ENCODE results near the gene YWHAG.

YWHAG gene

GRCh38 chr7:76386691-76387260 is 28.0 kb upstream of the YWHAG start:
- Histone ChIP-seq H3K27ac (no peak overlapping the region), H3K9ac (ENCODE audit: insufficient read length) (no peak overlapping the region), H3K36me3 (ENCODE audit: insufficient read depth, low read length) (no peaks in the 10 kb centered on the region), H3K4me3 (no peak overlapping the region), H3K9me3 (ENCODE audit: low read depth, low read length) (no peaks in the 10 kb centered on the region)
- no peak for TF ChIP-seq POLR2AphosphoS5 (IDR thresholded peaks at IDR 0.05; ENCODE audit: borderline replicate concordance, low read depth, low read length)
- TF ChIP-seq FOXP2 (optimal IDR thresholded peaks at IDR 0.05; ENCODE audit: control extremely low read depth, extremely low read length, insufficient read depth), result no peak
- no peak for TF ChIP-seq EZH2 (IDR thresholded peaks at IDR 0.05)
- no peak for DNase-seq (ENCODE audit: low read depth, low spot score)

DNA sequence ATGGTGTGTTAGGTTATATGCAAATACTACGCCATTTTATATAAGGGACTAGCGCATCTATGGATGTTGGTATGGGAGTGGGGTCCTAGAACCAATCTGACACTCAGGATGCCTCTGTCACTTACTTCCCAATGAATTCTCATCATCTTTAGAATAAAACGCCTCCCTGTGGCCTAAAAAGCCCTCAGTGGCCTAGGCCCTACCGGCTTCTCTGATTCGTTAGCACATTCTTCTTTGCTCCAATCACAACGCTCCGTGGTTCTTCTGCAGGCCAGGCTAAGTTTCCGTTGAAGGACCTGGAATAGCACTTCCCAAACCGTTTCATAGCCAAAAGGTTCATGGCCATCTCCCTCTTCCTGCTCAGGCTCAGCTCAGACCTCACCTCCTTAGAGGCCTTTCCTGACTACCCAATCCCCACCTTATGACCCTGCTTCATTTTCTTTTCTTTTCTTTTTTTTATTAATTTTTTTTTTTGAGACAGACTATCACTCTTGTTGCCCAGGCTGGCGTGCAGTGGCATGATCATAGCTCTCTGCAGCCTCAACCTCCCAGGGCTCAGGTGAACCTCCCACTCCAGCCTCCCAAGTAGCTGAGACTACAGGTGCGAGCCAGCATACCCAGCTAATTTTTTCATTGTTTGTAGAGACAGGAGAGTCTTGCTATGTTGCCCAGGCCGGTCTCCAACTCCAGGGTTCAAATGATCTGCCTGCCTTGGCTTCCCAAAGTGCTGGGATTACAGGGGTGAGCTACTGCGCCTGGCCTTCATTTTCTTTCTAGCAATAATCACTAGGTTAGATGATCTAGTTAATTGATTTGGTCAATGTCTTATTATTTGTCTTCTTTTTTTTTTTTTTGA is 24.5 kb upstream of the YWHAG start:
- H3K36me3 ChIP-seq (ENCODE audit: insufficient read depth, low read length), result no peaks in the 10 kb centered on the region
- no peak for TF ChIP-seq EZH2 (IDR thresholded peaks at IDR 0.05)
- no peak for TF ChIP-seq POLR2AphosphoS5 (IDR thresholded peaks at IDR 0.05; ENCODE audit: borderline replicate concordance, low read depth, low read length)
- no peak for TF ChIP-seq FOXP2 (optimal IDR thresholded peaks at IDR 0.05; ENCODE audit: control extremely low read depth, extremely low read length, insufficient read depth)
- no peak overlapping the region for H3K4me3 ChIP-seq
- H3K9ac ChIP-seq (ENCODE audit: insufficient read length), result no peak overlapping the region
- H3K9me3 ChIP-seq (ENCODE audit: low read depth, low read length), result no peaks in the 10 kb centered on the region
- H3K27ac ChIP-seq, result no peak overlapping the region
- no peak for DNase-seq (ENCODE audit: low read depth, low spot score)

DNA sequence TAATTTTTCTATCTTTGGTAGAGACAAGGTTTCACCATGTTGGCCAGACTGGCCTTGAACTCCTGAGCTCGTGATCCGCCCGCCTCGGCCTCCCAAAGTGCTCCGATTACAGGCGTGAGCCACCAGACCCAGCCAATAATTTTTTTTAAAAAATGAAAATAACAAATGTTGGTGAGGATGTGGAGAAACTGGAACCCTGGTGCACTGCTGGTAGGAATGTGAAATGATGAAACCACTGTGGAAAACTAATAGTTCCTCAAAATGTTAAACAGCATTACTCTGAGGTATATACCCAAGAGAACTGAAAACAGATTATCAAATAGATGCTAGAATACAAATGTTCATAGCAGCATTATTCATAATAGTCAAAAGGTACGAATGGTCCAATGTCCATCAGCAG is 23.0 kb upstream of the YWHAG start:
- no peak overlapping the region for H3K4me3 ChIP-seq
- TF ChIP-seq FOXP2 (optimal IDR thresholded peaks at IDR 0.05; ENCODE audit: control extremely low read depth, extremely low read length, insufficient read depth) (no peak), POLR2AphosphoS5 (IDR thresholded peaks at IDR 0.05; ENCODE audit: borderline replicate concordance, low read depth, low read length) (no peak), EZH2 (IDR thresholded peaks at IDR 0.05) (no peak)
- no peak for DNase-seq (ENCODE audit: low read depth, low spot score)
- H3K36me3 ChIP-seq (ENCODE audit: insufficient read depth, low read length), result no peaks in the 10 kb centered on the region
- H3K9me3 ChIP-seq (ENCODE audit: low read depth, low read length), result no peaks in the 10 kb centered on the region
- H3K27ac ChIP-seq, result no peak overlapping the region
- H3K9ac ChIP-seq (ENCODE audit: insufficient read length), result no peak overlapping the region

DNA sequence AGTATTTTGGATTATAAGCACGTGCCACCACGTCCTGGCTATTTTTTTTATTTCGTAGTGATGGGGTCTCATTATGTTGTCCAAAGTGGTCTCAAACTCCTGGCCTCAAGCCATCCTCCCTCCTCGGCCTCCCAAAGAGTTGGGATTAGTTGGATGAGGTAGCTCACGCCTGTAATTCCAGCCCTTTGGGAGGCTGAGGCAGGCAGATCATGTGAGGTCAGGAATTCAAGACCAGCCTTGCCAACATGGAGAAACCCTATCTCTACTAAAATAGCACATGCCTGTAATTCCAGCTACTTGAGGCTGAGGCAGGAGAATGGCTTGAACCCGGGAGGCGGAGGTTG is 21.8 kb upstream of the YWHAG start:
- Histone ChIP-seq H3K27ac (peak overlapping the region; percentile 59; the same call in 1 of the 2 replicates), H3K4me3 (no peak overlapping the region), H3K9me3 (ENCODE audit: low read depth, low read length) (no peaks in the 10 kb centered on the region)

DNA sequence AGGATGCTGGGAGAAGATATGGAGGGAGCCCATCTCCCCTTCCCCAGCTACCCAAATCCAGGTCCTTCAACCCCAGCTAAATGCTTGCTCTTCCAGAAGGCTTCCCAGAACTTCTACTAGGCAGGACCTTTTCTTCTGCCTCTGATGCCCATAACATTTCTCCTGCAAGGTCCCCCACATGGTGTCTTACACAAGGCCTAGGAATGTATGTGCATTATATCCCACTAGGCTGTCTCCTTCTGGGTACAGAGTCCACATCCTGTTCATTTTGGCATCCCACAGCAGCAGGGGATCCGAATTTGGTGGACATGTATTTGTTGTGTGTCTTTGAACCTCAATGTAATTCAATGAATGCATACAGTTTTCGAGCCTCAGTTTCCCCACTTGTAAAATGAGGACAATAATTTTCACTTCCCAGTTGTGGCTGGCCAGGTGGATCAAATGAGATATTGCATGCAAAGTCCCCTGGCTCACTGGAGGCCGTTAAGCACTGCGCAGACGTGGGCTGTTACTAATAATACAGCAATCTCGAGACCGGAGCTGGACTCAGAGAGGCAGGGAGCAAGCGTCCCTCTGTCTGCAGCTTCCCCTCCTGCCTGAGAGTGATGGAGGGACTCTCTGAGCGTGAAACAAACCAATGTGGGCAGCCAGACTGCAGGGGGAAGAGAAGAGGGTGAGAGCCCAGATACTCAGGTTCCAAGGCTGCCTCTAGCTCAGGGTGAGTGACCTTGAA is 18.6 kb upstream of the YWHAG start:
- Histone ChIP-seq H3K9ac (ENCODE audit: insufficient read length) (no peak overlapping the region), H3K4me3 (no peak overlapping the region), H3K36me3 (ENCODE audit: insufficient read depth, low read length) (no peaks in the 10 kb centered on the region), H3K27ac (no peak overlapping the region), H3K9me3 (ENCODE audit: low read depth, low read length) (no peaks in the 10 kb centered on the region)
- DNase-seq (ENCODE audit: low read depth, low spot score), result no peak
- TF ChIP-seq POLR2AphosphoS5 (IDR thresholded peaks at IDR 0.05; ENCODE audit: borderline replicate concordance, low read depth, low read length) (no peak), EZH2 (IDR thresholded peaks at IDR 0.05) (no peak), FOXP2 (optimal IDR thresholded peaks at IDR 0.05; ENCODE audit: control extremely low read depth, extremely low read length, insufficient read depth) (no peak)

More for the DNA sequence above, 21.8 kb upstream of the YWHAG start:
- DNase-seq (ENCODE audit: low read depth, low spot score), result no peak
- TF ChIP-seq POLR2AphosphoS5 (IDR thresholded peaks at IDR 0.05; ENCODE audit: borderline replicate concordance, low read depth, low read length), result no peak
- TF ChIP-seq FOXP2 (optimal IDR thresholded peaks at IDR 0.05; ENCODE audit: control extremely low read depth, extremely low read length, insufficient read depth), result no peak
- no peak for TF ChIP-seq EZH2 (IDR thresholded peaks at IDR 0.05)
- Histone ChIP-seq H3K9ac (ENCODE audit: insufficient read length) (no peak overlapping the region), H3K36me3 (ENCODE audit: insufficient read depth, low read length) (no peaks in the 10 kb centered on the region)

DNA sequence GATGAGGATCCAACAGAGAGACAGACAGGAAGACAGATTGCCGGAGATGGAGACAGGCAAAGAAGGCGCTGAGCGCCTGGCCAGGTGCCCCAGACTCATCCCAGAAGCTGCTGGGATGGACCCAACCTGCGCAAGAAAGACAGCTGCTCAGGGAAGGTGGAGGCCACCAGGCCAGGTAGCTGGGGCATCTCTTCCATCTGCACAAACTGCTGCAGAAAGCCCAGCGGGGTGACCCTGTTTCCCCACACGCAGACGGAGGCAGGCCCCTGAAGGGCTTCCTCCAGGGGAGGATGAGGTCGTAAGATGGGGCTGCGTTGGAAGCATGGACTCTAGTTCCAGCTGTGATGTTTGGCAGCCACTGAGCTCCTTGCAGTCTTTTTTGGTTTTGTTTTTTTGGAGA is 16.5 kb upstream of the YWHAG start:
- no peak overlapping the region for H3K27ac ChIP-seq
- no peak overlapping the region for H3K9ac ChIP-seq (ENCODE audit: insufficient read length)
- no peaks in the 10 kb centered on the region for H3K9me3 ChIP-seq (ENCODE audit: low read depth, low read length)
- TF ChIP-seq EZH2 (IDR thresholded peaks at IDR 0.05) (no peak), POLR2AphosphoS5 (IDR thresholded peaks at IDR 0.05; ENCODE audit: borderline replicate concordance, low read depth, low read length) (no peak), FOXP2 (optimal IDR thresholded peaks at IDR 0.05; ENCODE audit: control extremely low read depth, extremely low read length, insufficient read depth) (no peak)
- H3K4me3 ChIP-seq, result no peak overlapping the region
- H3K36me3 ChIP-seq (ENCODE audit: insufficient read depth, low read length), result no peaks in the 10 kb centered on the region
- DNase-seq (ENCODE audit: low read depth, low spot score), result no peak

DNA sequence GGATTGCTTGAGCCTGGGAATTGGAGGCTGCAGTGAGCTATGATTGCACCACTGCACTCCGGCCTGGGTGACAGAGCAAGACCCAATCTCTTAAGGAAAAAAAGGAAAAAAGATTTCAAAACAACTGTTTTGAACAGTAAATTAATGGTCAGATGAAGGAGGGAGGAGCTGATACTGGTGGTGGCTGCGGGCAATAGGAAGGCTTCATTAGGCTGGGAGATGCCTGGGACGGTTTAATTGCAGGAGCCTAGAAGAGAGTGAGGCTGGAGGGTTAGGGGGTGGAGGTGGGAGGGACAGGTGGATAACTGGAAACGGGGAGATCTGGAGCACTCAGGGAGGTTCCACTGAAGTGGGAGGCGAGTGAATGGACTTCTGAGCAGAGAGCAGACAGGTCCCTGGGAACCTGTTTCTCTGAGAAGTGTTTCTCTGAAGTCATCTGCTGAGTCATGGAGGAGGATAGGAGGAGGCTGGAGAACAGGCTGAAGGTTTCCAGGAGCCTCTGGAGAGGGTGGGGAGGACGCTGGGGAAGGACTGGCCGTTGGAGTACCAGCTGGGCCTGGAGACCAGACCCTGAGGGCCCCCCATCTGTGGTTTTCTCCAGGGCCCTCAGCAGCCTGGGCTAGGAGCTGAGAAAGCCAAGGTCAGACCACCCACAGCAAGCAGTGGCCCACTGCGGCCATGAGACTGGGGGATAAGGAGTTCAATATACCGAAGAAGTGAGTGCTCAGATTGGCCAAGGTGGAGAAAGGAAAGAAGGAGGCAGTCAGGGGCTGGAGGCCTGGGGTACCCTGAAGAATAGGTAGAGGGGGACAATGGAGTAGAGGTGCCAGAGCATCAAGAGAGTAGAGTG is 14.4 kb upstream of the YWHAG start:
- TF ChIP-seq FOXP2 (optimal IDR thresholded peaks at IDR 0.05; ENCODE audit: control extremely low read depth, extremely low read length, insufficient read depth), result no peak
- no peak for TF ChIP-seq POLR2AphosphoS5 (IDR thresholded peaks at IDR 0.05; ENCODE audit: borderline replicate concordance, low read depth, low read length)
- TF ChIP-seq EZH2 (IDR thresholded peaks at IDR 0.05), result no peak
- Histone ChIP-seq H3K4me3 (no peak overlapping the region), H3K9me3 (ENCODE audit: low read depth, low read length) (no peaks in the 10 kb centered on the region), H3K36me3 (ENCODE audit: insufficient read depth, low read length) (no peaks in the 10 kb centered on the region), H3K27ac (no peak overlapping the region), H3K9ac (ENCODE audit: insufficient read length) (no peak overlapping the region)
- DNase-seq (ENCODE audit: low read depth, low spot score), result no peak

All from SK-N-MC (cell line).